HG03175 (cell line): ENCODE results near the gene RALGAPA2.

Experiments
- ATAC-seq: cut with Tn5 transposase; IDR thresholded peaks from one replicate; pipeline ENCODE4 v1.9.1; 2021; ENCODE audit warnings: mild to moderate bottlenecking, moderate library complexity; ENCODE audit not compliant: unreplicated experiment

The RALGAPA2 gene

GRCh38 chr20:20375862-20376261 is 336.6 kb downstream of the RALGAPA2 start:
- ATAC-seq = no peak

- ATAC-seq = no peak
Measured at GRCh38 chr20:20373091-20373571, 339.3 kb downstream of the RALGAPA2 start.

- ATAC-seq = no peak
Measured at GRCh38 chr20:20371681-20372080, 340.8 kb downstream of the RALGAPA2 start.

- no peak for ATAC-seq
Measured at GRCh38 chr20:20371083-20371482, 341.4 kb downstream of the RALGAPA2 start.

GRCh38 chr20:20370094-20370575 is 342.3 kb downstream of the RALGAPA2 start:
- no peak for ATAC-seq

DNA sequence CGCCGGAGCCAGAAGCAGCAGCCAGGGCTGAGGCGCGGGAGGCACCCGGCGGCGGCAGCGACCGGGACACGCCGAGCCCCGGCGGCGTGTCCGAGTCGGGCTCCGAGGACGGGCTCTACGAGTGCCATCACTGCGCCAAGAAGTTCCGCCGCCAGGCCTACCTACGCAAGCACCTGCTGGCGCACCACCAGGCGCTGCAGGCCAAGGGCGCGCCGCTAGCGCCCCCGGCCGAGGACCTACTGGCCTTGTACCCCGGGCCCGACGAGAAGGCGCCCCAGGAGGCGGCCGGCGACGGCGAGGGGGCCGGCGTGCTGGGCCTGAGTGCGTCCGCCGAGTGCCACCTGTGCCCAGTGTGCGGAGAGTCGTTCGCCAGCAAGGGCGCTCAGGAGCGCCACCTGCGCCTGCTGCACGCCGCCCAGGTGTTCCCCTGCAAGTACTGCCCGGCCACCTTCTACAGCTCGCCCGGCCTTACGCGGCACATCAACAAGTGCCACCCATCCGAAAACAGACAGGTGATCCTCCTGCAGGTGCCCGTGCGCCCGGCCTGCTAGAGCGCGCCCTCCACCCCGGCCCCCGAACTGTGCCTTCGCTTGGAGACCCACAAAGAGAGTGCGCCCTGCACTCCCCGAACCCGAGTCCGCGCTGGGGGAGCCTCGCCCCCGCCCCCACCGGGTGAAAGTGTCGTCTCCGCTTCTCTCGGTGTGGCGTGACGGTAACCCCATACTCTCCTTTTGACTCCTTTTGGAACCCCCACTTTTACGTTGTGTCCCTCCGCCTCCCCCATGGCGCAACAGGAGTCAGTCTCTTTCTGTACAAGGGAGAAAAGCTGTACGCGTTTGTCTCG is 343.0 kb downstream of the RALGAPA2 start:
- no peak for ATAC-seq

- no peak for ATAC-seq
Measured at GRCh38 chr20:20368418-20369249, 343.8 kb downstream of the RALGAPA2 start.

DNA sequence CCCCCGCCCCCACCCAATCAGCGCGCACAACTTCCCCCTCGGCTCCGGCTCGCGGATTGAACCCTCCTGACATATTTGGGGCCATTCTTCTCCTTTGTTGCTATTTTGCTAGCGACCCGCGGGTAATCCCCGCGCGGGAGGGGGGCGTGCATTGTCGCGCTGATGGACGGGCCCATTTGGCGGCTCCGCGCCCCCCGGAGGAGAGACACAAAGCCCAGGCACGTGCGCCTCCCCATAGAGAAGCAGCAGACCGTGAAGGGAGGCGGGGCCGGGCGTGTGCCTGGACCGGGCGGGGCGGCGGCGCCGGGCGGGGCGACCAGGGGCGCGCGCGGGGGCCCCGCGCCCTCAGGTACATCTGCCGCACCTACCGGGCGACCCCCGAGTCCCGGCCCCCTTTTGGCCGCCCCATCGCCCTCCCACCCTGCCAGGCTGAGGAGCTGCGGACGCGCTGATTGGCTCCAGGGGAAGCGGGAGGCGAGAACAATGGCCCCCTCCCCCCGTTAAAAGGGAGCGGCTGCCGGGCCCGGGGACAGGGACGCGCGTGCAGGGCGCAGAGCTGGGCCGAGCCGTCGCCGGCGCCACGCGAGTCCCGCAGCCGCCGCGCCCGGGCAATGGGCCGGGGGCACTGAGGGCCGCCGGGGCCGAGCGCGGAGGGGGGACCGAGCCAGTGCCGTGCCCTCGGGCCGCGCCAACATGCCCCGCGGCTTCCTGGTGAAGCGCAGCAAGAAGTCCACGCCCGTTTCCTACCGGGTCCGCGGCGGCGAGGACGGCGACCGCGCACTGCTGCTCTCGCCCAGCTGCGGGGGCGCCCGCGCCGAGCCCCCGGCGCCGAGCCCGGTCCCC is 344.6 kb downstream of the RALGAPA2 start, which contains the start of gene INSM1:
Gene INSM1, plus strand, starts transcription at position 530 of the 843 bp plus-strand sequence. Its CDS starts 164 bp downstream, at position 694.
- ATAC-seq = no peak

- no peak for ATAC-seq
Measured at GRCh38 chr20:20366876-20367574, 345.4 kb downstream of the RALGAPA2 start.

DNA sequence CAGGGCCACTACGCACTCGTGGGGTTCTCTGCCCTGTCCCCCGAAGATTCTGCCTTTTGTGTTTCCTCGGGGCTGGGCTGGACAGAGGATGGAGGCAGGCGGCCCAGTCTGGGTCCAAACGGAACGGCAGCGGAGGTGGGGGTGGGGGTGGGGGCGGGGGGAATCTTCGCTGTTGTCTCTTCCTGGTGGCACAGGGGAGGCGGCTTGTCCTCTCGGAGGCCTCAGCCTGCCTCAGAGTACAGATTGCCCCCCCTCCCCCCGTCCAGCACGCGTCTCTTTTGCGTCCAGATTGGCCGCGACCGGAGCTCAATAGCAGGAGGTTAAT is 345.9 kb downstream of the RALGAPA2 start:
- ATAC-seq = no peak

GRCh38 chr20:20365480-20366161 is 346.8 kb downstream of the RALGAPA2 start:
- no peak for ATAC-seq

GRCh38 chr20:20364593-20365479 is 347.6 kb downstream of the RALGAPA2 start:
- ATAC-seq = no peak

GRCh38 chr20:20363799-20364592 is 348.4 kb downstream of the RALGAPA2 start:
- ATAC-seq = no peak

DNA sequence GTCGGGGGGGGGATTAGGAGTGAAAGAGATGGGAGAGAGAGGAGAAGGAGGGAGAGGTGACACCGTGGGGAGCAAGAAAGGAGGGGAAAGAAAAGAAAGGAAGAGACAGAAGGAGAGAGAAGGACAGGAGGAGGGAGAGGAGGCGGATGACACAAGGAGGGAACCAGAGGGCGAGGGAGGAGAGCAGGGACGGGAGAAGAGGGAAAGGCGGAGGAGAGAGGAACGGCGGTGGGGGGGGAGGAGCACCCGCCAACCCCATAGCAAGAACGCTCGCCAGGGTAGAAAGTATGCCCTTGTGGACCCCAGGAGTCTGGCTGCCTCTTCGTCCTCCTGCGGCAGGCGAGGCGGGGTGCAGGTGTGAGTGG is 349.0 kb downstream of the RALGAPA2 start:
- ATAC-seq = no peak

DNA sequence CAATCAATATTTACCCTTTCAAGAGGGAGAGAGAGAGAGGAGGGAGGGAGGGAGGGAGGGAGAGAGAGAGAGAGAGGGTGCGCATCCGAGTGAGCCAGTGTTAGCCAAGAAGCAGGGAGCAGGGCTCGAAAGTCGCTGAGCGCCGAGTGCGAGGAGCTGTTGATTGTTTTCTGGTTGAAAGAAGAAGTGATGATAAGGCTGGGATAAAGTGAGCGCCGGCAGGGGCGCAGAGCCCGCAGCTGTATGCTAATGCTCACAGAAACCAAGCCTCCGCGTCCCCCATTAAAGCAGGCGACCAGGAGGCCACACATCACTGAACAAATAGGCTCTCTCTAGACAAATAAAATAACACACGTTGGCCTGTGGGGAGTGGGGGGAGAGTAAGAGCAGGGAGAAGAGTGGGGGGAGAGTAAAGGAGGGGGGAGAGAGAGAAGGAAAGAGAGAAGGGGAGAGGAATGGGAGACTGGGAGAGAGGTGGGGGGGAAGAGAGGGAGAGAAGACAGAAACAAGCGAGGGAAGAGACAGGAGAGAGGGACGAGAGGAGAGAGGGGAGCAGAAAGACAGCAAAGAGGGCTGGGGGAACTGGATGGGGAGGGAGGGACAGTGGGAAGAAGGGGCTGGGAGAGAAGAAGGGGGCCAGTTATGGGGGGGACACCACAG is 349.5 kb downstream of the RALGAPA2 start:
- no peak for ATAC-seq

- peak; percentile 72 for ATAC-seq
Measured at GRCh38 chr20:20360464-20360863, 352.0 kb downstream of the RALGAPA2 start.

- no peak for ATAC-seq
Measured at GRCh38 chr20:20359628-20360027, 352.8 kb downstream of the RALGAPA2 start.
